Measurements from ENCODE around the gene RELL2.

DNA sequence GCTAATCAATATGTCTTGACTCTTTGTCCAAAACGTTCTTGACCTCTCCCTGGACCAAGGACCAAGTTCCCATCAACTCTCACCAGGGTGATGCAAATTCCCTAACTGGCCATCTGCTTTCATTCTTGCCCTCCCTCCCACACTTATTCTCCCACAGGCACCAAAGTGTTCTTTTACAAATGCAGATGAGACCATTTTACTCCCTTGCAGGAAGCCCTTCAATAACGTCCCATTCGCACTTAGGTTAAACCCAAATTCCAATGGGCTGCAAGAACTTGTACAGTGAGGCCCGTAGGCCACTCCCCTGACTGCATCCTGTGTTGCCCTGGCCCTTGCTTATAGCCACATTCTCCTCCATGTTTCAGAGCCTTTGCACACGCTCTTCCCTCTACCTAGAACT is 38.0 kb downstream of the RELL2 start:
- TF ChIP-seq CTCF (IDR thresholded peaks at IDR 0.05) (no peak), POLR2A (IDR thresholded peaks at IDR 0.05) (no peak), POLR2AphosphoS5 (IDR thresholded peaks at IDR 0.05) (no peak)
